ENCODE results near the gene SCCPDH.

Gene SCCPDH

DNA sequence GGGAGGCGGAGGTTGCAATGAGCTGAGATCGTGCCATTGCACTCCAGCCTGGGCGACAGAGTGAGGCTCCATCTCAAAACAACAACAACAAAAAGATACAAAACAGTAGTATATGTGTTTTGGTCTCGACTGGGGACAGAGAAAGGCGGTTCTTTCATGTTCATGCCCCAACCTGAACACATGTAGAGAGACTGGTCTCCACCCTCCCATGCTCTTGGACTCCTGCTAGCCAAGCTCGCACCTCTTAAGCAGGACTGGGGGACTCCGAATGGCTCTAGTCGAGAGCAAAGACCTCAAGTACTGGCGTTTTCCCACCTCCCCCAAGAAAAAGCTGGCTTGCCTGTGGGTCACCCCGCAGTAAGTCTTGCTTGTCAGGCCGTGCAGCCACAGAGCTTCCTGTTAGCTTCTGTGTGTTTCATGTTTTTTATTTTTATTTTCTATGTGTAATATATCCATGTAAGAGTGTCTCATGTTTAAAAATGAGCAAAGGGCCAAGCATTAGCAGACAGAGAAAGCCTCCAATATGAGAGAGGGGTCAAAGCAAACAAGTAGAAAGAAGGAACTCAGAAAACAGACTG is 91.6 kb downstream of the SCCPDH start:
- no peak for DNase-seq
- in situ Hi-C loops (cut with MboI; ENCODE audit: low pct_unique_long_range_greater_than_20kb, low sequenced_read_pairs) = no loop called here
